Activated effector memory CD4-positive, alpha-beta T cell treated with Interleukin-2 at 50 U/mL for 16 hours (primary cell): ENCODE results near the gene DNAJC13.

Experiments used
- DNase-seq: peaks from one replicate; pipeline ENCODE4 v3.0.0-alpha.2; 2020

DNAJC13 gene

DNA sequence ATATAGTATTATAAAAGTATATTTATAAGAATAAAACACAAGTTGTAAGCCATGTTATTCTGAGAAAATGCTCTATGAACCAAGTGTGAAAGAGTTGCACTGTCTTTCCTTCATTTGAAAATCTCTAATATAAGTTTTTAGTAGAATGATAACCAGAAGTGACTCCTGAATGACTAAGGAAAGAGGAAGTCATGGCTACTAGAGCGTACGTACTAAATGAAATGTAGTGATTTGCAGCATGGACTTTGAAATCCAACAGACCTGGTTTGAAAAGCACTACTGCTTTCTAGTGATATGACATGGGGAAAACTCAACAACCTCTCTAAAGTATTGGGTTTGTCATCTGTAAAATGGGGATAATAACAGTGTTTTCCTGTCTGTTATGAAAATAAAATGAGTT is 10.3 kb upstream of the DNAJC13 start:
- no peak for DNase-seq

DNA sequence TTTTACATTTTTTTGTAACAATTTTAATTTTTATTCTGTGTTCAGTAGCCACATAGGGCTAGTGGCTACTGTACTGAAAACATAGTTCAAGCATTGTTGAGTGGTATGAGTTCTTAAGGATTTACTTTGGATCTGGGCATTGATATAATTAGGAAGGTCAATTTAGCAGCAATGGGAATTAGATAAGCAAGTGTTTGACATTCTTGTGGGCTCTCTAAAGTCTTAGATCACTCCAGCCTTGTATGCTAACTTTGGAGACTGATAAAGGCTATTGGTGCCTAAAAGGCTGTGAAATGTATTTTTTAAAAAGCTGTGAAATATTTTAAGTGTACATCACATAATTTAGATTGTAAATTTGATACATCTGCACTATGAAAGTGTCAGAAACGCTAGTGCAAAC is 2.5 kb upstream of the DNAJC13 start:
- DNase-seq = no peak

DNA sequence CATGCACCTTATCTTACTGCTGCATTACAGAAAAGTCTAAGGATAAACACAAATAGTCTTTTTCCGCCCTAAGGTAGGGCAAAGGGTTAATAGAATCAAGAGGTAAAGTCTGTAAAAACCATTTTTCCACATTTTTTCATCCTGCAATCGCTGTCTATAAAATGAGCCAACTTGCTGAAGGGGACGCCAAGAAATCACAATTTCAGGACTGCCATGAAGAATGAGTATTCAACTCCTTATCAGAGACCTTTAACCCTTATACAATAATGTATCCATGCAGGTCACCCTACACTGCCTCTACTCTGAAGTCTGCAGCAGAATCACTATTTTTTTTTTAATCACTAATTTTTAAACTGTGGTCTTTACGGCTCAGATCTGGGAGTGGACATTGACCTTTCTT is 1.1 kb upstream of the DNAJC13 start:
- DNase-seq = no peak

DNA sequence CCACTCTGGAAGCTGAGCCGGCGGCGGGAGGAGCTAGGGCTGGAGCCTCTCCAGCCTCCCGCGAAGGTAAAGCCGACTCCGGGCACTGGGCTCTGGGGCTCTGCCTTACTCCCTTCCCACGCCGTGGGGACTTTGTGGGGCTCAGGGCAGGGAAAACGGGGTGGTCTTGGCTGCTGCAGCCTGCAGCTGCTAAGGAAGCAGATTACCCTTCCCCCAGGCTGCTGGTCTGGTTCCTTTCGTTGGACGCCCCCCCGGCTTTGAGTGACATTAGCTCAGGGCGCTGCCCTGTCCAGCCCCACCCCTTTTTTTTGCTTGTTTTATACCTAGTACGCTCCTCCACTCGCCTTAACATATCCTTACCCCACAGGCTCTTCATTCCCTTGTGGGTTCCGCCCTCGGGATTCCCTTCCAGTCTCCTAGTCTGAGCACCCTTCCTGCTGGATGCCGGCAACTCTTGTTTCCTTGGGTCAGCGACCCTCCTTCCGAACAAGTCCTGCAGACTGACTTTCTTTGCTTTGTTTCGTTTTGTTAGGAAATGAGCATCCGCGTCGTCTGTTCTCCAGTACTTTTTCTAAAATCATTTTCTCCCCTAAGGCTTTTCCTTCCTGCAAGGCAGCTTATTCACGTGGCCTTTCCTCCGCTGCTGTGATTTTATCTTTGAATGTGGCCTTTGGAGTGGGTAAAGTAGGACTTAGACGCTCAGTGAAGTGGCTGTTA is 551 bp downstream of the DNAJC13 start:
- no peak for DNase-seq

DNA sequence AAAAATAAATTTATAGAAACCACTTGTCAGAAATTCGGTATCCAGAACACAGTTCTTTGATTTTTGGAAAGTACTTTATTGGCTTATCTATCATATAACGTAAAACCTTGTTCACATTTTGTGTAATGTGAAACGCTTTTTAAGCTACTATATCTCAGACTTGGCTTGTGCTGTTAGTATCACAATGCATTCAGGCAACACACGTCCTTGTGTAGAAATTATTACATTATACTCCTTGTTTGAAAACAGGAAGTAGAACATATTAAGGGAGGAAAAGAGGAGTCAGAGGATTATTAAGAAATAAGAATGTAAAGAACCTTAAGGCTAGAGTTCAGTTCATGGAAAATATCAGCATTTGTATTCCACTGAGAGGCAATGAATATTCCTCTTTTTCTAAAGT is 1.6 kb downstream of the DNAJC13 start:
- DNase-seq = no peak

DNA sequence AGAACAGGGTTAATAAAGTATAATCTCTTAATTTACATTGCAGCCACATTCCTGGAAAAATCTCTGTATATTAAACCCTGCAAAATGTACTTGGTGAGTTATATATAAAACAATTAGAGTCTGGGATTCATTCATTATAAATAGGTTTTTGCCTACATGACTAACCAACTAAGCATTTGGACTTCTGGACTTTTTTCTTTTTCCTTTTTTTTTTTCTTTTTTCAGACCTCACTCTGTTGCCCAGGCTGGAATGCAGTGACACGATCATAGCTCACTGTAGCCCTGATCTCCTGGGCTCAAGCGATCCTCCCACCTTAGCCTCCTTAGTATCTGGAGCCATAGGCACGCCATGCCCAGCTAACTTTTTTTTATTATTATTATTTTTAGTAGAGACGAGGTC is 4.5 kb downstream of the DNAJC13 start:
- DNase-seq = no peak

DNA sequence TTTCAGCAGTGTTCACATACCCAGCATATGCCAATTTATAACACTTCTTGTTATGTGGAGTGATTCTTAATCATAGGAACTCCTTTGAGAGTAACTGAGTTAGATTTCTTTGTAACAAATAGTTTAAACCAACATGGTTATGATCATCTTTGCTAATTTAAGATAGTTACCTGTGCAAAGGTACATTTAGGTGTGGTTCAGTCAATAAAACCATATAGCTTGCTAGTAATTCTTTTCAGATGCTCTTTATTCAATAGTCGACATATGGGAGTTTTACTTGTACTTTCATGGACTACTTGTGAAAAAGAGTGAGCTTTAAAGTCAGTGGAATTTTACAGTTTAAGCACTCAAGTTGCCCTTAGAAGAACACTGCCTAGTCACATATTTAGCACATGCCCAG is 5.2 kb downstream of the DNAJC13 start:
- DNase-seq = no peak

DNA sequence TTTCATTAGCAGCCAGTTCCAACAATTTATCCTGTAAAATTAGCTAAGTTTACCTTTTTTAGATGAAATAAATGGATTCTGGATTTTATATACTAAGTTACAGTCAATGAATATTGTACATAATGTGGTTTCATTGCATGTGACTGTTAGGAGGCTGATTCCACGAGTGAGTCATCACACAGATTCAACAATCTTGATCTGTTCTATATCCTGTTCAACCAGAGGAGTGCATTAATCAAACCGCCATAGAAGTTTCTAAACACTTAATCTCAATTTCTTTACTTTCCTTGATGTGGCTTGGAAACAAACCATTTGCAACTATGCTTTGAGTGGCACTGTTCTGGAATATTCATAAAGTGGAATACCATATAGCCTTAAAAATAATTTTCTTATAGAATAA is 15.3 kb downstream of the DNAJC13 start:
- DNase-seq = no peak

DNA sequence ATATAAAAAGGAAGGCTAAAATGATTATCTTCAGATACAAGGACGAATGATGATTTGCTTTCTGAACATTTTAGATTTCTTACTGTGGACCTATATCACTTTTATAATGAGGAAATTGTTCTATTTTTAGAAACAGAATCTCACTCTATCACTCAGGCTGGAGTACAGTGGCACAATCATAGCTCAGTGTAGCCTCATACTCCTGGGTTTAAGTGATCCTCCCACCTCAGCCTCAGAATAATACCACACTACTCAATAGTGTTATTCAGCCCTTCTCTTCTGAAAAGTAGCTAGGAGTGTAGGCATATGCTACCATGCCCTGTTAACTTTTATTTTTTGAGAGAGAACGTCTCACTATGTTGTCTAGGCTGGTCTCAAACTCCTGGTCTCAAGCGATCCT is 15.8 kb downstream of the DNAJC13 start:
- DNase-seq = no peak

DNA sequence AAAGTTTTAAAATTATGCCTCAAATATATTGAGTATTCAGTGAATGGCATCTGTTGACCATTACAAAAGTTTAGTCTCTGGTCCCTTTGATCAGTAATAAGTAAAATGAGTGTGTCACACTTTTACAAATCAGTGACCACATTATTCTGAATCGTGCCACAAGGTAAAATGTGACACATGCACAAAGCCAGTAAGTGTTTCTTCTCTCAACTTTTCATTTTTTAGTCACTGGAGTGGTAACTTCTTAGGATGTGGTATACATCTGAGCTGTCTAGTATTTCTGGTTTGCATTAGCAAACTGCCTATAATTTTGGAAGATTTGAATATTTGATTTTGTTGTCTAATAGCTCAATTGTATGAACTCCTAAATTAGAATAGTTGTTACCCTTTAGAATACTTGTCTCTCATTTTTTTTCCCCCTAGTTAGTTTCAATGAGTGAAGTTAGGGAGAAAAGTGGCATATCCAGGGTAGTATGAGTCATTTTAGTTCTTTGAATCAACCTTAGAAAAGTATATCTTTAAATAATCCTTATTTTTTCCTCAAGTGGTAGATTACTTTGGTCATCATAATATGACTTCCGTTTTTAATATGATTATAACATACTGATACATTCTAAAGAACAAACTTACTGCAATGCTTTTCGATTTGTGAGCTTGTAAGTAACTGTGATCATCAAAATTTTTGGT is 18.1 kb downstream of the DNAJC13 start:
- DNase-seq = no peak

DNA sequence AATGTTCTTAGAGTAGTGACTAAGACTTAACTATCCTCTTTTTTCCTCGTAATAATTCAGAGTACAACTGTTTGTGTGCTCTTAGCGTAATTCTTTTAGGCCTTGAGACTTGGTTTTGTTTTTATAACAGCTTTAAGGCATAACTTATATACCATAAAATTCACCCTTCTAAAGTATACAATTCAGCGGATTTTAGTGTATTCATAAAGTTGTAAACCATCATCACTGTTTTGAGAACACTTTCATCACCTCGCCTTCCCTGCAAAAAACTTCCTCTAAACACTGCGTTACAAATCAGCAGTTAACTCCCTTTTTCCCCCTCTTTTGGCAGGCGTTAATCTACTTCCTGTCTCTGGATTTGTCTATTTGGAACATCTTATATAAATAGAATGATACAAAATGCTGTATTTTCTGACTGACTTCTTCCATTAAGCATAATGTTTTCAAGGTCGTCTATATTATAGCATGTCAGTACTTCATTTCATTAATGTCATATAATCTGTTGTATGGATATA is 18.7 kb downstream of the DNAJC13 start:
- DNase-seq = no peak

DNA sequence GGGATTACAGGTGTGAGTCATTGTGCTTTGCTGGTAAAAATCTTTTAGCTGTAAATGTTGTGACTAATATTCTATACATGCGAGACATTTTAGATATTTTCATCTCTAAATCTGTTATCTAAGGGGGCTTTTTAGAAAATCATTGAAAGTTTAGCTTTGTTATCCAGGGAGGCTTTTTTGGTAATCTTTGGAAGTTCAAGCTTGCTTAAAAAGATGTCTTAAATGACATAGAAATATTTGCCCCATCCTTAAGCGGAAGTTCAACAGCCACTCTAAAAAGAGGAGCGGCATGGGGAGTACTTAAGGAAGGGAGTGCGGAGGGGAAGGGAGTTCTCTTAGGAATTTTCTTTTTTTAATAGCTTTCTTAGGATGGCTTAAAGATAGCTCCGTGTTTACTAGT is 26.1 kb downstream of the DNAJC13 start:
- DNase-seq = no peak

DNA sequence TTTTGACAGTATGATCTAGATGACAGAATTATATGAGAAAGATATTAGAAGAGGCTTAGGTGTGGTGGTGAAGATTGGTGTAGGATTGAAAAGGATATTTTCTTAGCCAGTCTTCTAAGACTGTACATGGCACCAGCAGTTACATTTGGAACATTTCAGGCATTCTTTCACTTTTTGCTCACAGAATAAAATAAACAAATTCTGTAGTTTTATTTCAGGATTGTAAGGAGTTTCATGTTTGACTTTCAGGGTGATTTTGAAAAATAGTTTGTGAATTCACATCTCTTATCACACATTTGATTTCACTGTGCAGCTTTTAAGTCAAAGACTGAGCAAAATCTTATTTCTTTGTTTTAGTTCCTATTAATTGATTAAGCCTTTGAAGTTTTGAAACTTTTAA is 27.1 kb downstream of the DNAJC13 start:
- DNase-seq = no peak

DNA sequence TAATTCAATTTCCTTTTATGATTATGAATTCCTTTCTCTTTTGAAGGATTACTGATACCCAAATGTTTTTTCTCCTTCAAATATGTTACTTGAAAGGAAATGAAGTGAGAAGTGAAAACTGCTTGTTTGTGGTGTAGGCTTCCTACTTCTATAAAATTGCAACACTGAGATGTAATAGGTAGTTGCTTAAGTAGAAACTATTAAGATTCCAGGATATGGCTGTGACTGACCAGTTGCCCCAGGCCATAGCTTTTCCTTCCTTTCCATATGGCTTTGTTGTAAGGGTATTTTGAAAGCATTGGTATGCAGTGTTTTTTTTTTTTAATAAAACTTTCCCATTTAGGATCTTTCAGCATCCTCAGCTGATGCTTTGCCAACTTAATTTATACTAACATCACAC is 28.5 kb downstream of the DNAJC13 start:
- DNase-seq = no peak

DNA sequence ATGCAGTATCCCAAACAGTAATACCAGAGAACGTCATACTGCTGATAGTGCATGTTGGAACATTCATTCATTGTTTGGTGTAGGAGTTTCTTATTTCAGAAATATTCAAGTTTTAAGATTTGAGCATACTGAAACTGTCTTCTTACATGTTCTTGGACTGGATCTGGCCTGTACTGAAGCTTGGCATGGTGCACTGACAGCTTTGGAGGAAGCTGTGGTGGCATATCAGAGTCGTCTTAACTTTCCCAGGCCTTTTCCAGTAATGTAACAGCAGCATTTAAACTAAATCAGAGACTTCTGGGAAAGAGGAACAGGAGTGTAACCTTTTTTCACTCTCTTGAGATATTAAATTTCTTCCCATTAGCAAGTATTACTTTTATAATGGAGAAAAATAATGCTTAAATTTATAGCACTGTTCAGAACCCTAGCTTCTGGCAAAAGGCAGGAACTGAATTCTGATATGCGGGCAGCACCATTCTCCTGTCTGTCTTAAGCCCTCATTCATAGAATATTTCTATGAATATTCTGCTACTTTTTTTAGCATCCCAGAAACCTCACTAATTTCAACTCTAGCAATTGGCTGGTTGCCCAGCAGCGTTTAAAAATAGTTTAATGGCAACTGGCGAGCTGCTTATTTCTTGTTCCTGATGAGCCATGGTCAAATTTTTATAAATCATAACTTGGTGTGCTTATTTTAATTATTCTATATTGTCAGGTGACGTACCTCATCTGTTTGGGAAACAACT is 31.1 kb downstream of the DNAJC13 start:
- DNase-seq = no peak

DNA sequence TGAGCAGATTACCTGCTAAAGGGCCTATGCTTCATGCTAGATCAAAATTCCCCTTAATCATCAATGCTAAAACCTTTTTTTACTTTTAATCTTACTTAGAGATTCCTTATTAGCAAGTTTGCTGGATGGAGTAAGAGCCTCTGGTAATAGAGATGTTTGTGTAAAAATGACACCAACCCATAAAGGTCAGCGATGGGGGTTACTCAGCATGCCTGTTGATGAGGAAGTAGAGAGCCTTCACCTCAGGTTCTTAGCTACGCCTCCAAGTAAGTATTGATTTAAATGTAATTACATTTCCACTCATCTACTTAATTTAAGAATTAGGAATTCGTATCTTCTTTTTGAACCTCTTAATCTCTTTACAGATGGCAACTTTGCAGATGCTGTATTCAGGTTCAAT is 38.8 kb downstream of the DNAJC13 start:
- DNase-seq = no peak

DNA sequence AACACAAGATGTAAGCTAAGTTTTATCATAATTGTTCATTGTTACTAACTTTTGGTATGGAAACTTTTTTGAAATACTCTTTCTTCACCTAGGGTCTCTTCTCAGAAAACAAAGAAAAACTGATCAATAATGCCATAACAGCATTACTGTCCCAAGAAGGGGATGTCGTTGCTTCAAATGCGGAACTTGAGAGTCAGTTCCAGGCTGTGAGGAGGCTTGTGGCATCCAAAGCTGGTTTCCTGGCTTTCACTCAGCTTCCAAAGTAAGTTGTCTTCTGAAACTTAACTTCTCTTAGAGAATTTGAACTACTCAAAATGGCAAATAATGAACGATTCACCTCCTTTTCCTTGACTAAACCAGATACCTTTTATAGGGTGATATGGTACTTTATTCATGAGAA is 39.3 kb downstream of the DNAJC13 start:
- no peak for DNase-seq

DNA sequence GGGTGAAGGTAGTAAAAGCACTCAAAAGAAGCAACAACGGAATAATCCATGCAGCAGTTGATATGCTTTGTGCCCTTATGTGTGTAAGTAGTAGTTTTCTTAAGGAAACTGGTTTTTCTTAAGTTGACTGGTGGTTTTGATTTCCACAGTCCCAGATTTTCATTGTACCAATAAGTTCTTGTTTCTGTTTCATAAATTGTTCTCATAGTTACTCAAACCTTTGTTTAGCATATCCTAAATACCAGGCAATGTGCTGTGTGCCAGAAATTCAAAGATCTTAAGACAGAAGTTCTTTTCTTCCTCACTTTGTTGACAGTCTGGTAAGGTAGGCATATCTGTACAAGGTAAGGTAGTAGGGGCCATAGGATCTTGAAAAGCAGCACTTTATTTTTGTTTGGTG is 40.0 kb downstream of the DNAJC13 start:
- no peak for DNase-seq

DNA sequence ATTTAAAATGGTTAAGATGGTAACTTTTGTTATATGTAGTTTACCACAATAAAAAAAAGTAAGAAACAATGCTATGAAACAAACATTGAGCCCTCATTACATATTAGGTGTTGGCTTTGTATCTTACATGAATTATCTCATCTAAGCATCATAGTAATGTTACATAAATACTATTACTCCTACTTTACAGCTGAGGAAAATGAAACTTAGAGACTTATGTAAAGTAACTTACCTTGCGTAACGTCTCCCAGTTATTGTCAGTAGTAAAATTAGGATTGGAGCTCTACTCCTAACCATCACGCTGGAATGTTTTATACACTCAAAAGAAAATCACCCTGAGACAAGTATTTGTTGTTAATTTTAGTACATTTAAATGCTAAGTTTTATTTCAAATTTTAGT is 42.2 kb downstream of the DNAJC13 start:
- no peak for DNase-seq

DNA sequence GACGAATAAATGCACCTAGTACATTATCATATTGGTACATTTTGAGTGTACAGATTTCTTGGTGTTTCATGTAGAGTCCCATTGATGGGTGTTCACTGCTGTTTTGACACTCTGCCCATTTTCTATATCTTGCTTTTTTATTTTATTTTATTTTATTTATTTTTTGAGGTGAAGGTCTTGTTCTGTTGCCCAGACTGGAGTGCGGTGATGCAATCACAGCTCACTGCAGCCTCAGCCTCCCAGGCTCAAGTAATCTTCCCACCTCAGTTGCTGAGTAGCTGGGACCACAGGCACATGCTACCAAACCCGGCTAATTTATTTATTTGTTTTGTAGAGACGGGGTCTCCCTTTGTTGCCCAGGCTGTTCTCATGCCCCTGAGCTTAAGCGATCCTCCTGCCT is 44.2 kb downstream of the DNAJC13 start:
- no peak for DNase-seq

DNA sequence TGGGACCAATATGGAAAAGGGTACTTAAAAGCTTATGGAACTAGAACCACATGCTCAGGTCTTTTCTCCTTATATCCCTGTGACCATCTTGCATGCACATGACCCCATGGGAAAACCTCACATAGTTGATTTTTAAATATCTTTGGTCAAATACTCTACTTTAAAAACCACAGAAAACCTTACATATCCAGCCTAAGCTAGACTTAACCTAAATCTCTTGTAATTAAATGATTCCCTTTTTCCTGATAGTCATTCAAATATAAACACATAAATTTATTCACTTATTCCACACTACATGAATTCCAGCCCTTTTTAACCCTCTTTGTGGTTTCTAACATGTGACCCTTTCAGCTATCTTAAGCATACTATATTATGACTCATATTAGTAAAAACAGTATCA is 46.8 kb downstream of the DNAJC13 start:
- no peak for DNase-seq

DNA sequence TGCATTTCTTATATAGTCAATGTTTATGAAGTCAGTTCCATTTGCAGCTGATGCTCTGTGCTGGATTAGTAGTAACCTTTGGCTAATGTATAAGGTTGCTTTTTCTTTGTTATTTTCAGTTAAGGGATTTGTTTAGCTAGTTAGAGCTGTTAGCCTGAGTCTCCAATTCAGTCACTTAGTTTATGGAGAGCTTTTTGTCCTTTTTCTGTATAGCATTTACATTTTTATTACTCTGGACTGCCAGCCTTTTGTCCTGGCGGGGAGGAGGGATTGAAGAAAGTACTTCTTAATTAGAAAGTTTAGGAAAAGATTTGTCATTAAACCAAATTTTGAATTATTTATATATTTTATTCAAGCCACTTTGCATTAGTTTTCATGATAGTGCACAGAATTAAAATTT is 52.0 kb downstream of the DNAJC13 start:
- DNase-seq = no peak

DNA sequence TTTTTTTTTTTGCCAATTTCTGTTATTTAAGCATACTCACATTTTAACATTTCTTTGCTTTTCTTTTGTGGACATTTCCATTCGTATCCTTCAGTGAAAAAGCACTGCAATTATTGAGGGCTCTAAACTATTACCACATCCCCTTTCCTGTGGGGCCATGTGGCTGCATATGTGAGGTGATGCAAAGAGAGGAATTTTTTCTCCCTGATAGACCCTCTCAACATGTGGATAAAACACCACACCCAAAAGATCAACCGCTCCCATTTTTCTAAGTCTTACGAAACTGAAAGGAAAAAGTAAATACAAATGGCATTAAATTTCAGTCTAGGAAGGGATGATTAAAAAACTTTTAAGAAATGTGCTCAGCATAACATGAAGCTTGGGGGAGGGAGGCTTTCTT is 68.8 kb downstream of the DNAJC13 start:
- no peak for DNase-seq

DNA sequence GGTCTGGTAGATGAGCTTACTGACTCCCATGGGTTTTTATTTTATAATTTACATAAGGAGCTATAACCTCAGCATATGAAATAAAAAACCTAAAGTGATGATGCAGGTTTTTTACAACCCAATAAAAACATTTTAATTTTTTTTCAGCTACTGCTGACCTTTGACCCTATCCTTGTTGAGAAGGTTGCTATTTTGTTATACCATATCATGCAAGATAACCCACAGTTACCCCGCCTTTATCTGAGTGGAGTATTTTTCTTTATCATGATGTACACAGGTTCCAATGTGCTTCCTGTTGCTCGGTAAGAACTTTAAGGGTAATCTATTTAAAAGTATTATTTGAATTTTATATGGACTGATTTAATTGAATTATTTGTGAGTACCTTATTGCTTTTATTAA is 70.8 kb downstream of the DNAJC13 start:
- no peak for DNase-seq
